HG02943 (cell line): ENCODE data around the gene MAPK10.

Experiments used
- ATAC-seq: cut with Tn5 transposase; IDR thresholded peaks from one replicate; pipeline ENCODE4 v1.9.1; 2021; ENCODE audit warnings: mild to moderate bottlenecking, low read depth, moderate library complexity; ENCODE audit not compliant: unreplicated experiment

Gene MAPK10

DNA sequence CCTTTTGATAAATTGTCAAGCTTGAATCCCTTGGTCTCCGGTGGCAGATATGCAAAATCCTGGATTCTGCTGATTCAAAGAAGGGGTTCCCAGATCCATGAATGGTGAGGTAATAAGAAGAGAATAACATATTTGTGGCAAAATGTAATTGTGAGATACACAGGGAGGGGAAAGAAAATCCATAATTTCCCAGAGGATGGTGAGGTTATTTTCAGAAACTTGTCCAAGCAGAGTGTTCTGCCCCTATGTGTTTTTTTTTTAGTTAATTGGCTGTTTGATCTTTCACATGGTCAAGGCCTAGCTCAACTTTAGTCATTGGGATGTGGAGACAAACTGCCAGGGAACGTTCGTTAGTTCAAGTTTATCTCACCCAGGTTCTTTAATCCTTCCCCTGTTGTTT, 408.8 kb downstream of the MAPK10 start:
- no peak for ATAC-seq

DNA sequence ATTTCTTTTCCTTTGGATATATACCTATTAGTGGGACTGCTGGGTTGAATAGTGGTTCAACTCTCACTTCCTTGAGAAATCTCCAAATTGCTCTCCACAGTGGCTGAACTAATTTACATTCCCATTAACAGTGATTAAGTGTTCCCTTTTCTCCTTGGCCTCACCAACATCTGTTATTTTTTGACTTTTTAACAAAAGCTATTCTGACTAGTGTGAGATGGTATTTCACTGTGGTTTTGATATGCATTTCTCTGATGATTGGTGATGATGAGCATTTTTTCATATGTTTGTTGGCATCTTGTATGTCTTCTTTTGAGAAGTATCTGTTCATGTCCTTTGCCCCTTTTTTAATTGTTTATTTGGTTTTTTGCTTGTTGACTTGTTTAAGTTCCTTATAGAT, 413.0 kb downstream of the MAPK10 start:
- no peak for ATAC-seq

DNA sequence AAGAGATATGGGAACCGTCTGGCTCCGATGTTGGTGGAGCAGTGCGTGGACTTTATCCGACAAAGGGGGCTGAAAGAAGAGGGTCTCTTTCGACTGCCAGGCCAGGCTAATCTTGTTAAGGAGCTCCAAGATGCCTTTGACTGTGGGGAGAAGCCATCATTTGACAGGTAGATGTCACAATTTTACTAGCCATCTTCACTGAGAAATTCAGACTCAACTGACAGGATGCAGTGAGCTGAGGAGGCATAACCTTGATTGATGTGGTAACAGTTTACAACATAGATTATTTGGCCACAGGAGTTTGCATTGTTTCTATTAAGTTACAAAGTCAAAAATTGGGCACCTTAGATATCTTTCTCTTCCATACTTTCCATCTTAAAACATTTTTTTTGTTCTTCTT, 417.7 kb downstream of the MAPK10 start:
- ATAC-seq = no peak

DNA sequence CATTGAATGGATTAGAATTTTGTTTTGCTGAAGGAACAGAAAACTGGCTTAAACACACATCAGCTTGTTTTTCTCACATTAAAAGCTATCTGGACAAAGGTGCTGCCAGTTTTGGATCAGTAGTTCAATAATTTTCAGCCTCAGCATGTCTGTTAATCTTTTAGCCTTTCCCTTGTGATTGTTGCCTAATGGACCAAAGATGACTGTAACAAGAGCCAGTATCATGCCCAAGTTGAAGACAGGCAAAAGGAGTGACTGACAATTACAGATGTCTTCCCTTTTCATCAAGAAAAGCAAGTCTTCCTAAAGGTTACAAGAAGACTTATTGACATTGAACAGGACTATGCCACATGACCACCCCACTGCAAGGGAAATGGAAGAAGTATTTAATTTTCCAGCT, 419.7 kb downstream of the MAPK10 start:
- no peak for ATAC-seq
